ENCODE measurements around the gene MOB2.

Gene MOB2

GRCh38 chr11:1486054-1486825 is at the start of gene MOB2:
Gene MOB2 (minus strand): TSS chr11:1486779. CDS start chr11:1486556, 223 bp downstream.
- Histone ChIP-seq H3K9me2 (replicated peaks; ENCODE audit: insufficient read depth, low read length) (no peaks in the 10 kb centered on the region), H3K9ac (ENCODE audit: low read length) (no peak within 1 kb of the TSS), H2AFZ (ENCODE audit: low read depth, low read length, severe bottlenecking) (no peak within 1 kb of the TSS), H3F3A (ENCODE audit: insufficient read depth) (no peaks in the 10 kb centered on the region), H3K36me3 (ENCODE audit: low read length) (no peaks in the 10 kb centered on the region), H3K4me2 (ENCODE audit: low read depth, low read length, poor library complexity, severe bottlenecking) (no peak within 1 kb of the TSS), H3K27me3 (ENCODE audit: low read length) (no peaks in the 10 kb centered on the region), H4K20me1 (ENCODE audit: low read depth, low read length) (0 out of 2 replicates have a peak, but pooled peaks cover 3% of the 10 kb centered on the region), H3K4me3 (ENCODE audit: insufficient read depth, low read length, poor library complexity, severe bottlenecking) (no peak within 1 kb of the TSS), H3K9me3 (ENCODE audit: insufficient read depth, low read length) (no peaks in the 10 kb centered on the region), H3K79me2 (ENCODE audit: insufficient read depth, low read length) (peaks cover 20% of the 10 kb centered on the region; the same call in 1 of the 2 replicates), H3K27ac (ENCODE audit: low read depth, low read length) (no peak within 1 kb of the TSS)
- no peak for TF ChIP-seq EZH2phosphoT487 (conservative IDR thresholded peaks at IDR 0.05; ENCODE audit: low read length)
- TF ChIP-seq, protein P1, sequence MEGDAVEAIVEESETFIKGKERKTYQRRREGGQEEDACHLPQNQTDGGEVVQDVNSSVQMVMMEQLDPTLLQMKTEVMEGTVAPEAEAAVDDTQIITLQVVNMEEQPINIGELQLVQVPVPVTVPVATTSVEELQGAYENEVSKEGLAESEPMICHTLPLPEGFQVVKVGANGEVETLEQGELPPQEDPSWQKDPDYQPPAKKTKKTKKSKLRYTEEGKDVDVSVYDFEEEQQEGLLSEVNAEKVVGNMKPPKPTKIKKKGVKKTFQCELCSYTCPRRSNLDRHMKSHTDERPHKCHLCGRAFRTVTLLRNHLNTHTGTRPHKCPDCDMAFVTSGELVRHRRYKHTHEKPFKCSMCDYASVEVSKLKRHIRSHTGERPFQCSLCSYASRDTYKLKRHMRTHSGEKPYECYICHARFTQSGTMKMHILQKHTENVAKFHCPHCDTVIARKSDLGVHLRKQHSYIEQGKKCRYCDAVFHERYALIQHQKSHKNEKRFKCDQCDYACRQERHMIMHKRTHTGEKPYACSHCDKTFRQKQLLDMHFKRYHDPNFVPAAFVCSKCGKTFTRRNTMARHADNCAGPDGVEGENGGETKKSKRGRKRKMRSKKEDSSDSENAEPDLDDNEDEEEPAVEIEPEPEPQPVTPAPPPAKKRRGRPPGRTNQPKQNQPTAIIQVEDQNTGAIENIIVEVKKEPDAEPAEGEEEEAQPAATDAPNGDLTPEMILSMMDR (IDR thresholded peaks at IDR 0.05; ENCODE audit: insufficient read depth, low read length, poor library complexity, severe bottlenecking), result no peak

DNA sequence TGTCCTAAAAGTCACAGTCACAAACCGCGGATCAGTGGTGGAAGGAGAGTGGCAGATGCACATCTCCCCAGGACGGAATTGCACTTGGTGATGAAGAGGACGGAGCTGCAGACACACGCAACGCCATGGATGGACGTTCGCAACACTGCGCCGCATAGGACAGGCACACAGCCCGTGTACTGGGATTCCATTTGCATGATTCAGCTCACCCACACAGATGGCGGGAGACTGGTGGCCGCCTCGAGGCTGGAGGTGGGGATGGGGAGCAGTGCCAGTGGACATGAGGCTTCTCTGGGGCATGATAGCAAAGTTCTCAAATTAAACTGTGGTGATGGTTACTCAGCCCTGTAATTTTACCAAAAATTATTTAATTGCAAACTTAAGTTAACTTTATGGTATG is 48.1 kb upstream of the MOB2 start:
- Histone ChIP-seq H3K9me3 (ENCODE audit: insufficient read depth, low read length) (no peaks in the 10 kb centered on the region), H3K4me2 (ENCODE audit: low read depth, low read length, poor library complexity, severe bottlenecking) (no peak overlapping the region), H2AFZ (ENCODE audit: low read depth, low read length, severe bottlenecking) (no peak overlapping the region), H4K20me1 (ENCODE audit: low read depth, low read length) (no peaks in the 10 kb centered on the region), H3K9ac (ENCODE audit: low read length) (no peak overlapping the region), H3K79me2 (ENCODE audit: insufficient read depth, low read length) (peaks cover 68% of the 10 kb centered on the region), H3K27me3 (ENCODE audit: low read length) (no peaks in the 10 kb centered on the region), H3K27ac (ENCODE audit: low read depth, low read length) (no peak overlapping the region), H3K4me3 (ENCODE audit: insufficient read depth, low read length, poor library complexity, severe bottlenecking) (no peak overlapping the region), H3F3A (ENCODE audit: insufficient read depth) (no peaks in the 10 kb centered on the region), H3K9me2 (replicated peaks; ENCODE audit: insufficient read depth, low read length) (no peaks in the 10 kb centered on the region), H3K36me3 (ENCODE audit: low read length) (no peaks in the 10 kb centered on the region)
- TF ChIP-seq EZH2phosphoT487 (conservative IDR thresholded peaks at IDR 0.05; ENCODE audit: low read length), result no peak
- TF ChIP-seq, protein P1 (IDR thresholded peaks at IDR 0.05; ENCODE audit: insufficient read depth, low read length, poor library complexity, severe bottlenecking), result no peak

- no peaks in the 10 kb centered on the region for H4K20me1 ChIP-seq (ENCODE audit: low read depth, low read length)
- no peak overlapping the region for H2AFZ ChIP-seq (ENCODE audit: low read depth, low read length, severe bottlenecking)
- no peaks in the 10 kb centered on the region for H3K9me2 ChIP-seq (replicated peaks; ENCODE audit: insufficient read depth, low read length)
- no peaks in the 10 kb centered on the region for H3K27me3 ChIP-seq (ENCODE audit: low read length)
- H3F3A ChIP-seq (ENCODE audit: insufficient read depth), result no peaks in the 10 kb centered on the region
- no peak overlapping the region for H3K4me2 ChIP-seq (ENCODE audit: low read depth, low read length, poor library complexity, severe bottlenecking)
- H3K4me3 ChIP-seq (ENCODE audit: insufficient read depth, low read length, poor library complexity, severe bottlenecking), result no peak overlapping the region
- peaks cover 73% of the 10 kb centered on the region for H3K79me2 ChIP-seq (ENCODE audit: insufficient read depth, low read length)
- no peaks in the 10 kb centered on the region for H3K9me3 ChIP-seq (ENCODE audit: insufficient read depth, low read length)
- no peak overlapping the region for H3K9ac ChIP-seq (ENCODE audit: low read length)
- TF ChIP-seq, protein P1 (IDR thresholded peaks at IDR 0.05; ENCODE audit: insufficient read depth, low read length, poor library complexity, severe bottlenecking), result no peak
- no peak for TF ChIP-seq EZH2phosphoT487 (conservative IDR thresholded peaks at IDR 0.05; ENCODE audit: low read length)
- no peak overlapping the region for H3K27ac ChIP-seq (ENCODE audit: low read depth, low read length)
- no peaks in the 10 kb centered on the region for H3K36me3 ChIP-seq (ENCODE audit: low read length)
Observed at GRCh38 chr11:1534171-1534570, 47.6 kb upstream of the MOB2 start.
